Esophagus squamous epithelium (tissue), 5 donors: ENCODE data around the gene MTF1. TPM values are rescaled to one million over a fixed set of nuclear protein-coding genes. Genes with fewer than 3 reads are reported as not detected.

ENCODE experiments used
- DNase-seq: peaks from one replicate; lab custom pipeline; 2025; lab: John Stamatoyannopoulos, UW
- H3K27ac ChIP-seq, 4 donors: fragments of 200-600 bp; sonication (generic); one replicate each; pipeline ENCODE4 v1.5.1; 2016 to 2019; ENCODE audit warnings: mild to moderate bottlenecking in 1 of 4
- H3K27me3 ChIP-seq, 4 donors: fragments of 200-600 bp; sonication (generic); 1 replicate in 3 of 4; 2 replicates in 1 of 4; pipeline versions ENCODE4 v1.5.1 to v1.6.0; 2017 to 2021; ENCODE audit warnings: antibody characterized with exemption in 1 of 4
- H3K36me3 ChIP-seq, 3 donors: fragments of 200-600 bp; sonication (generic); one replicate each; pipeline ENCODE4 v1.5.1; 2016 to 2019
- H3K4me1 ChIP-seq, 3 donors: fragments of 200-600 bp; sonication (generic); one replicate each; pipeline ENCODE4 v1.5.1; 2017 to 2019
- H3K4me3 ChIP-seq, 4 donors: fragments of 200-600 bp; sonication (generic); 1 replicate in 3 of 4; 2 replicates in 1 of 4; pipeline ENCODE4 v1.5.1; 2016 to 2019; ENCODE audit warnings: mild to moderate bottlenecking in 2 of 4, moderate library complexity in 1 of 4
- H3K9me3 ChIP-seq, 3 donors: fragments of 200-600 bp; sonication (generic); one replicate each; pipeline ENCODE4 v1.5.1; 2016 to 2019
- CTCF ChIP-seq, 6 experiments: fragments of 450-650 bp in 4 of 6; fragments of 200-600 bp in 2 of 6; sonication (generic) in 2 of 6; IDR thresholded peaks; one replicate each; pipeline ENCODE4 v1.5.1; 2016 to 2019; ENCODE audit warnings: antibody characterized with exemption in 6 of 6, mild to moderate bottlenecking in 4 of 6, moderate library complexity in 4 of 6
- POLR2A ChIP-seq, 4 donors: fragments of 450-650 bp; IDR thresholded peaks; one replicate each; pipeline ENCODE4 v1.6.1; 2017; ENCODE audit warnings: antibody characterized with exemption in 4 of 4, mild to moderate bottlenecking in 4 of 4, moderate library complexity in 3 of 4
- WGBS, 2 donors: methylation state at CpG; one replicate each; pipeline ENCODE4 v1.1.5; 2018; 5-methylcytosine and 5-hydroxymethylcytosine counted together
- intact Hi-C: fragments of 100-400 bp; cut with DNase I; formaldehyde crosslinking; loops from one replicate; pipeline ENCODE4 v1.15.0; 2022
- total RNA-seq, 4 donors: library from RNA; depleted of rRNA; stranded (reverse); fragments of >200 nt; gene quantifications; one replicate each; pipeline ENCODE4 v1.1.0, GENCODE V29; 2016
- donor health status: DM: yes; HTN: yes; CAD: no.

Gene MTF1
- total RNA-seq, 4 donors from 2014 or later = 6.3 to 13.4 (median 9.9) TPM

DNA sequence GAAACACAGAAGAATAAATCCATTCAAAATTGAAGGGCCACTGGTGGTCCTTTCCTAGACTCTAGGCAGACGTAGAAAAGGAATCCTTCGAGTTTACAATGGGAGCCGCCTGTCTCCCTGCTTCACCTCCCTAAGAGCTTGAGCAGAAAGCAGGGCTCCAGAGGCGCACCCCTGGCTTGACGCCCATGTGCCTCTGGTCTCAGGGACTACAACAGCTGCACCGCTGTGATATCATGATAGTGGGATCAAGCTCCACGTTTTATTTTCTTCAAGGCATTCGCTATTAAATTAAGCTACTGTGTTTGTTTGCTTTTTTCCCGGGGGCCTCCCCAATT is 52.2 kb downstream of the MTF1 start:
- Histone ChIP-seq H3K27me3 (no peaks in the 10 kb centered on the region), H3K4me3 (peak overlapping the region; percentile 81 to 94 (median 90)), H3K4me1 (peaks cover 6 to 58% (median 20%) of the 10 kb centered on the region in 3 donors), H3K9me3 (no peaks in the 10 kb centered on the region), H3K27ac (peak overlapping the region; percentile 97 to 99 (median 98)), H3K36me3 (peaks cover 28 to 61% (median 38%) of the 10 kb centered on the region in 3 donors)
- no peak for TF ChIP-seq CTCF (IDR thresholded peaks at IDR 0.05)
- no peak for TF ChIP-seq POLR2A (IDR thresholded peaks at IDR 0.05)
- intact Hi-C loops = loop anchor here (5.0 to 10.0 kb wide), 2 partner anchors 50 to 112 kb away; partner anchors contain the start of genes CDCA8 and MTF1
- DNase-seq = no peak
- WGBS, 2 donors = 4 to 10% methylated on average over 9 of the region's 9 CpGs

- H3K27ac ChIP-seq = no peak overlapping the region
- TF ChIP-seq POLR2A (IDR thresholded peaks at IDR 0.05) = no peak
- no peak for TF ChIP-seq CTCF (IDR thresholded peaks at IDR 0.05)
- H3K36me3 ChIP-seq = peaks cover 28 to 78% (median 43%) of the 10 kb centered on the region in 3 donors
- H3K27me3 ChIP-seq = no peaks in the 10 kb centered on the region
- H3K9me3 ChIP-seq = no peaks in the 10 kb centered on the region
- intact Hi-C loops = loop anchor here (10.0 kb wide), 1 partner anchor 108 kb away; the partner anchor contains the start of gene CDCA8
- H3K4me1 ChIP-seq = peaks cover 6 to 22% (median 9%) of the 10 kb centered on the region in 3 donors
- no peak overlapping the region for H3K4me3 ChIP-seq
- DNase-seq = no peak
- WGBS, 2 donors = 92 to 95% methylated on average over 1 of the region's 1 CpG
Observed at GRCh38 chr1:37802439-37802838, 57.0 kb downstream of the MTF1 start.

DNA sequence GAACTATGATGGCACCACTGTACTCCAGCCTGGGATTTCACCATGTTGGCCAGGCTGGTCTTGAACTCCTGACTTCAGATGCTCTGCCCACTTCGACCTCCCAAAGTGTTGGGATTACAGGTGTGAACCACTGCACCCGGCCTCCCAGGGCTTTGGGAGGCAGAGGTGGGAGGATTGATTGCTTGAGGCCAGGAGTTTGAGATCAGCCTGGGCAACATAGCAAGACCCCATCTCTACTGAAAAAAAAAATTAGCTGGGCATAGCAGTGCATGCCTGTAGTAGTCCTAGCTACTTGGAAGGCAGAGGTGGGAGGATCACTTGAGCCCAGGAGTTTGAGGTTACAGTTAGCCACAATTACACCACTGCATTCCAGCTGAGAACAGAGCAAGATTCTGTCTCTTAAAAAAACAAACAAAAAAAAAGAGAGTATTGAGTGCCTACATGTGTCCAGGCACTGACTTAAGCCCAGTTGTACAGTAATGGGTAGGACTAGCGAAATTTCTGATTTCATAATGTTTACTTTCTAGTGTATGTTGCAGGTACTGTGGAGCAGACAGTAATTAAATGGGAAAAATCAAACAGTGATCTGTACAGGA is 61.5 kb downstream of the MTF1 start:
- Histone ChIP-seq H3K4me3 (no peak overlapping the region), H3K27me3 (peaks cover 0 to 13% (median 0%) of the 10 kb centered on the region in 4 donors), H3K9me3 (no peaks in the 10 kb centered on the region), H3K4me1 (peaks cover 10 to 27% (median 12%) of the 10 kb centered on the region in 3 donors), H3K27ac (no peak overlapping the region), H3K36me3 (peaks cover 0 to 37% (median 10%) of the 10 kb centered on the region in 3 donors)
- DNase-seq = no peak
- intact Hi-C loops = no loop called here
- TF ChIP-seq POLR2A (IDR thresholded peaks at IDR 0.05) (no peak), CTCF (IDR thresholded peaks at IDR 0.05) (no peak)
- WGBS, 2 donors = 77 to 83% methylated on average over 1 of the region's 3 CpGs

DNA sequence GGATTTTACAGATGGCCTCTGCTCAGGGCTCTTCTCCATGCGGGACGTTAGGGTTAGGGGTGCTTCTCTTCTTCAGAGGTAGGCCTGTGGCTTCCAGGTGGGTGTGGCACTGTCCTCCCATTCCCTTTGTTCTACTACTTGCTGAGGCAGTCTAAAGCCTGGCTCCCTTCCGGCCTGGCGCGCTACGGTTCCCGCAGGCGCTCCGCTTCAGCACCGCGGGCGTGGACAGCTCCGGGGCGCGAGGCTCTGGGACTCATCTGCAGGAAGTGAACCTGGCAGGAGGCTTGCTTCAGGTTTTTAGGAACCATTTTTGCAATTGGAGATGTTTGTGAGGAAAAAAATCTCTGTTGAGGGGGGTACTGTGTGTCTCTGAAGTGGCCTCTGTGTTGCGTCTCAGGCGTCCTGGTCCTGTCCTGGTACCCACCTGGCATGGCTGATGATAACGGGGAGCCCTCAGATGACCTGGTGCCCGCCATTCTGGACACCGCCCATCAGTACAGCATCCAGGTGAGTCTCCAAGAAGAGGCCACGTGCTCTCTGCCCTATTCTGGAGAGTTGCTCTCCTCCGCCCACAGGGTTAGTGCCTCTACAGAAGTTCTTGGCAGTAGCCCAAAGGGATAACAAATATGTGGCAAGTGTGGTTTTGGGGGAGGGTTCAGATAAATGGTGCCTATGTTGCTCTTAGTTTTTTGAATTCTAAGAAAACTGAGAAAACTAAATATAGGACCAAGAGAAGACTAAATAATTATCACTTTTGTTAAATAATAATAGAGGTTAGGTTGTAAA is 63.9 kb downstream of the MTF1 start:
- no peak for DNase-seq
- Histone ChIP-seq H3K9me3 (no peaks in the 10 kb centered on the region), H3K27me3 (peaks cover 0 to 30% (median 0%) of the 10 kb centered on the region in 4 donors), H3K4me1 (peaks cover 10 to 28% (median 12%) of the 10 kb centered on the region in 3 donors), H3K27ac (no peak overlapping the region), H3K4me3 (peak overlapping the region in 2 of 4 donors; percentile 48 to 61), H3K36me3 (peaks cover 0 to 15% (median 0%) of the 10 kb centered on the region in 3 donors)
- intact Hi-C loops = no loop called here
- 32 to 33% methylated on average over 4 to 19 of the region's 22 CpGs for WGBS, 2 donors
- TF ChIP-seq CTCF (IDR thresholded peaks at IDR 0.05) = no peak
- TF ChIP-seq POLR2A (IDR thresholded peaks at IDR 0.05) = no peak
